Ovary (tissue), 9 donors: ENCODE data around the gene CD5L. TPM values are rescaled to one million over a fixed set of nuclear protein-coding genes. Genes with fewer than 3 reads are reported as not detected.

ENCODE experiments used
- DNase-seq, 5 donors: peaks; one replicate each; pipeline ENCODE4 v3.0.0-alpha.2; 2019 to 2020
- H3K27ac ChIP-seq, 2 donors: fragments of 200-600 bp; one replicate each; pipeline versions ENCODE4 v1.5.1 to v1.8.0; 2019 to 2022
- H3K27me3 ChIP-seq: fragments of 200-600 bp; one replicate; pipeline ENCODE4 v1.8.0; 2022
- H3K36me3 ChIP-seq: fragments of 200-600 bp; sonication (generic); one replicate; pipeline ENCODE4 v1.5.1; 2019
- H3K4me1 ChIP-seq: one replicate; pipeline ENCODE4 v1.8.1; 2013; ENCODE audit warnings: mild to moderate bottlenecking, moderate library complexity; ENCODE audit not compliant: insufficient read depth
- H3K4me3 ChIP-seq: fragments of 200-600 bp; sonication (generic); one replicate; pipeline ENCODE4 v1.5.1; 2017
- H3K9me3 ChIP-seq, 2 donors: fragments of 200-600 bp in 1 of 2; sonication (generic) in 1 of 2; one replicate each; pipeline versions ENCODE4 v1.5.1 to v1.8.1; 2013 to 2019; ENCODE audit warnings: mild to moderate bottlenecking in 1 of 2, moderate library complexity in 1 of 2
- EP300 ChIP-seq: sonication (generic); formaldehyde crosslinking; IDR thresholded peaks from one replicate; pipeline ENCODE4 v1.6.1; 2017; ENCODE audit warnings: antibody characterized with exemption
- POLR2A ChIP-seq: fragments of 450-650 bp; IDR thresholded peaks from one replicate; pipeline ENCODE4 v1.6.1; 2017; ENCODE audit warnings: antibody characterized with exemption, mild to moderate bottlenecking, moderate library complexity
- WGBS, 3 donors: extraction: QIAGEN DNeasy Blood & Tissue Kit in 1 of 3; methylation state at CpG; one replicate each; pipeline versions ENCODE4 v1.1.5 to v1.1.7; 2013 to 2017; 5-methylcytosine and 5-hydroxymethylcytosine counted together
- intact Hi-C, 4 donors: fragments of 100-400 bp; cut with DNase I; formaldehyde crosslinking; loops; one replicate each; pipeline versions ENCODE4 v1.11.0 to v1.15.1; 2022 to 2023
- polyA plus RNA-seq, 2 donors: library from polyadenylated mRNA; stranded (reverse); fragments of 200-250 nt in 1 of 2; fragments of 350-450 nt in 1 of 2; fragmentation: Illumina TruSeq in 1 of 2; extraction: RNeasy Lipid Tissue Mini Kit (QIAGEN cat#74804) in 1 of 2; gene quantifications; one replicate each; pipeline ENCODE4 v1.2.3, GENCODE V29; 2013 to 2014
- total RNA-seq, 7 donors: library from RNA; depleted of rRNA in 2 of 7; stranded (reverse); fragments of >200 nt in 2 of 7; fragmentation: NEBNext Ultra II Directional in 3 of 7; extraction: Animal tissue kit (Norgen Biotek cat#: 25700) in 3 of 7; gene quantifications; one replicate each; pipeline versions ENCODE4 v1.1.0 to v1.2.4, GENCODE V29; 2016 to 2023
- TF ChIP-seq, protein P1 (sequence below), 3 donors: fragments of 450-650 bp in 2 of 3; fragments of 200-600 bp in 1 of 3; IDR thresholded peaks; one replicate each; pipeline versions ENCODE4 v1.5.1 to v1.8.0; 2016 to 2022; ENCODE audit warnings: antibody characterized with exemption in 3 of 3, mild to moderate bottlenecking in 1 of 3
- donor health status: DM: no; HTN: no; CAD: no; lungs with moderate emphysema.
- donor health status: DM: no; HTN: no; CAD: no.
- donor health status: Bipolar disorder and iron deficiency.
- donor health status: DM: yes; HTN: yes; CAD: no.
- donor health status: DM: no; HTN: no; CAD: no.
- donor health status: DM: yes; HTN: yes; CAD: no.

Gene CD5L
- total and polyA plus RNA-seq, 9 donors, result 0.10 to 0.45 TPM; not detected in 7

DNA sequence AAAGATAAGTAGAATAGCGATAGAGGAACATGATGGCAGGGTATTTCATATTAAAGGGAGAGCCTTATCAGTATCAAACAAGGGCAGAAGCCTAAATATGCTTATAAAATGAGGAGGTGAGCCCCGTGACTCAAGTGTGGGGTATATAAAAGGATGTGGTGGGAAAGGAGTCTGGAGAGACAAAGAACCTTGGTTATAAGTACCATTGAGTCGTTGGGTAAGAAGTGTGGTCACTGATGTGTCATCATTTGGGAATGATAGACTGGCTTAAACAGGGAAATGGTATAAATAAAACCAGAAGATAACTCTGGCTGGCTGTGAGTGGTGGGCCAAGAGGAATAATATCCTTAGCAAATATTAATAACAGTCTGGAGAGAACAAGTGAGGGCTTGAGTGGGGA is 10.9 kb upstream of the CD5L start:
- 8 to 34% (median 11%) methylated on average over 3 of the region's 3 CpGs for WGBS, 3 donors
- H3K27ac ChIP-seq, result no peak overlapping the region
- intact Hi-C loops, result no loop called here

DNA sequence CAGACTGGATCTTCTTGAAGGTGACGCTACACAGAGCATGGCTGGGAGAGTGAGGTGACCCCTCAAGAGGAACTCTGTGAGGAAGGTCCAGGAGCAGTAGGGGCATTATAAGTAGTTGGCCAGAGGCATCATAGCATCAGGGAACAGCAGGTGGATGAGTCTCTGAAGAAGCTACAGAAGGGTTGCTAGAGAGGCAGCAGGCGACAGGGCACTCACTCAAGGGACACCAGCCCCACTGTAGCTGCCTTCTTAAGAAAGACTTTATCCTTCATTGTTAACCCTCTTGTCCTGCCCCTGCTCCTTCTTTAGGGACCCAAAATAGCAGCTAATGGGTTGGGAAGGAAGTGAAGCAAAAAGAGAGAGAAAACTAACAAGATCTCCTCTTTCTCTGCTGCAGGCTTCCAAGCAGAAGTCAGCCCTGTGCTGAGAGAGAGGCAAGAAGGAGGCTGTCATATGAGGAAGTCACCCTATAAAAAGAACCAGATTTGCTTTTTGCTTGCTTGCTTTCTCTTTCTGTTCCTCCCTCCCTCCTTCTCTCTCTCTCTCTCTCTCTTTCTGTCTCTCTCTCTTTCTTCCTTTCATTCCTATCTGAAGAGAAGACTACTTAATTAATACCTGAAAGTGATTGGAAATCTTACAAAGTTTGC is 7.7 kb upstream of the CD5L start:
- 81 to 84% (median 83%) methylated on average over 2 of the region's 2 CpGs for WGBS, 3 donors
- no peak overlapping the region for H3K4me3 ChIP-seq
- no peaks in the 10 kb centered on the region for H3K27me3 ChIP-seq
- no peaks in the 10 kb centered on the region for H3K4me1 ChIP-seq
- H3K27ac ChIP-seq, result no peak overlapping the region
- no peak for DNase-seq
- intact Hi-C loops, result no loop called here
- TF ChIP-seq POLR2A (no peak), EP300 (no peak)
- TF ChIP-seq, protein P1, sequence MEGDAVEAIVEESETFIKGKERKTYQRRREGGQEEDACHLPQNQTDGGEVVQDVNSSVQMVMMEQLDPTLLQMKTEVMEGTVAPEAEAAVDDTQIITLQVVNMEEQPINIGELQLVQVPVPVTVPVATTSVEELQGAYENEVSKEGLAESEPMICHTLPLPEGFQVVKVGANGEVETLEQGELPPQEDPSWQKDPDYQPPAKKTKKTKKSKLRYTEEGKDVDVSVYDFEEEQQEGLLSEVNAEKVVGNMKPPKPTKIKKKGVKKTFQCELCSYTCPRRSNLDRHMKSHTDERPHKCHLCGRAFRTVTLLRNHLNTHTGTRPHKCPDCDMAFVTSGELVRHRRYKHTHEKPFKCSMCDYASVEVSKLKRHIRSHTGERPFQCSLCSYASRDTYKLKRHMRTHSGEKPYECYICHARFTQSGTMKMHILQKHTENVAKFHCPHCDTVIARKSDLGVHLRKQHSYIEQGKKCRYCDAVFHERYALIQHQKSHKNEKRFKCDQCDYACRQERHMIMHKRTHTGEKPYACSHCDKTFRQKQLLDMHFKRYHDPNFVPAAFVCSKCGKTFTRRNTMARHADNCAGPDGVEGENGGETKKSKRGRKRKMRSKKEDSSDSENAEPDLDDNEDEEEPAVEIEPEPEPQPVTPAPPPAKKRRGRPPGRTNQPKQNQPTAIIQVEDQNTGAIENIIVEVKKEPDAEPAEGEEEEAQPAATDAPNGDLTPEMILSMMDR (IDR thresholded peaks at IDR 0.05), result no peak
- no peaks in the 10 kb centered on the region for H3K36me3 ChIP-seq
- no peaks in the 10 kb centered on the region for H3K9me3 ChIP-seq

More for the DNA sequence above, 10.9 kb upstream of the CD5L start:
- no peak for DNase-seq
- Histone ChIP-seq H3K27me3 (no peaks in the 10 kb centered on the region), H3K36me3 (no peaks in the 10 kb centered on the region), H3K9me3 (no peaks in the 10 kb centered on the region), H3K4me3 (no peak overlapping the region), H3K4me1 (no peaks in the 10 kb centered on the region)
- TF ChIP-seq EP300 (no peak), POLR2A (no peak)
- TF ChIP-seq, protein P1 (IDR thresholded peaks at IDR 0.05), result no peak

DNA sequence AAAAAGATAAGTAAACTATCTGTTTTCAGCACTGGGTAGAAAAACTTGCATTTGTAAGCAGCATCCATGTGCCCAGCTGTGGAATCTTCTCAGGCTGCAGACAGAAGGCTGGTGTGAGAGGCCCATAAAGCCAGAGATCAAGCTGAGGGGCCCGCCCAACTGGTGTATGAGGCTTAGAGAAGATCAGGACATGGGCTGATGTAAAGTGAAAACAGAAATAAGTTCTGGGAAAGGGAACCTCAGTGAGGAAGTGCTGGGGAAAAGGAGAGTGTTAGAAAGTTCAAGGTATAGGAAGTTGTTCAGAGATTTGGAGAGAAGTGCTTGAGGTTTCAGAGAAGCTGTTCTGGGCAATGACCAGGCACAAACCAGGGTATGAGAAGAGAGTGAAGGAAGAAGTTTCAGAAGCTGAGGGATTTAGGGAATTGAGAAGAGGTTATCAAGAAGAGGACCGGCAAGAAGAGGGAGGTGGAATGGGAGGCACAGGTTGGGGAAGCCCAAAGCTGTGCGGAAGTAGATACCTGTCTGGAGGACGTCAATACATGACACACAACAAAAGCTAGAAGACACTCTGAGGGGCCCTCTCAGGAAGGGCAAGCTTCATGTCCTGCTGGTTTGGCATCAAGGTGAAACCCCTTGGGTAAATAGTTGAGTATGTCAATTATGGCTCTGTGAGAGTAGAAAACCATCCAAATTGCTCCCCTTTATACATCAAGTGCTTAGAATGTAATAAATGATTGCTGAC is 2.7 kb upstream of the CD5L start:
- no peak overlapping the region for H3K27ac ChIP-seq
- TF ChIP-seq EP300 (no peak), POLR2A (no peak)
- TF ChIP-seq, protein P1 (IDR thresholded peaks at IDR 0.05), result no peak
- no peaks in the 10 kb centered on the region for H3K9me3 ChIP-seq
- 70 to 76% (median 71%) methylated on average over 4 of the region's 4 CpGs for WGBS, 3 donors
- no peaks in the 10 kb centered on the region for H3K36me3 ChIP-seq
- H3K27me3 ChIP-seq, result no peaks in the 10 kb centered on the region
- intact Hi-C loops, result no loop called here
- no peak for DNase-seq
- no peaks in the 10 kb centered on the region for H3K4me1 ChIP-seq
- H3K4me3 ChIP-seq, result no peak overlapping the region

DNA sequence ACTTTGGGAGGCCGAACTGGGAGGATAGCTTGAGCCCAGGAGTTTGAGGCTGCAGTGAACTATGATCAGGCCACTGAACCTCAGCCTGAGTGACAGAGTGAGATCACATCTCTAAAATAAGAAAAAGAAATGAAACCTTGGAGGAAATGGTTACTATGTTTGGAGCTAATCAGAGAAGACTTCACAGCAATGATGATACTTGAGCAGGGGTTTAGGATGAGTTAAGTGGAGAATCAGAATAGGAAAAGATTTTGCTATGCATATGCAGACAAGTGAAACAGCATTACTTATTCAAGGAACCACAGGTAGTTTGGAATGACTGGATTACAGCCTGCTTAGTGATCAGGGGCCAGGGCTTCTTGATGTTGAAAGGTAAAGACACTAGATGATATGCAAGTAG is 1.3 kb upstream of the CD5L start:
- Histone ChIP-seq H3K36me3 (no peaks in the 10 kb centered on the region), H3K27me3 (no peaks in the 10 kb centered on the region), H3K4me1 (no peaks in the 10 kb centered on the region), H3K4me3 (no peak overlapping the region), H3K27ac (no peak overlapping the region), H3K9me3 (no peaks in the 10 kb centered on the region)
- TF ChIP-seq EP300, result no peak
- TF ChIP-seq POLR2A, result no peak
- TF ChIP-seq, protein P1 (IDR thresholded peaks at IDR 0.05), result no peak
- DNase-seq, result no peak
- intact Hi-C loops, result no loop called here
- 71 to 79% (median 77%) methylated on average over 1 of the region's 1 CpG for WGBS, 3 donors
